Ovary (tissue), 10 donors: ENCODE data around the gene CMTM1. TPM values are rescaled to one million over a fixed set of nuclear protein-coding genes. Genes with fewer than 3 reads are reported as not detected.

ENCODE experiments used
- DNase-seq, 5 donors: peaks; one replicate each; pipeline ENCODE4 v3.0.0-alpha.2; 2019 to 2020
- H3K27ac ChIP-seq, 2 donors: fragments of 200-600 bp; one replicate each; pipeline versions ENCODE4 v1.5.1 to v1.8.0; 2019 to 2022
- H3K27me3 ChIP-seq: fragments of 200-600 bp; one replicate; pipeline ENCODE4 v1.8.0; 2022
- H3K36me3 ChIP-seq: fragments of 200-600 bp; sonication (generic); one replicate; pipeline ENCODE4 v1.5.1; 2019
- H3K4me1 ChIP-seq: one replicate; pipeline ENCODE4 v1.8.1; 2013; ENCODE audit warnings: mild to moderate bottlenecking, moderate library complexity; ENCODE audit not compliant: insufficient read depth
- H3K4me3 ChIP-seq: fragments of 200-600 bp; sonication (generic); one replicate; pipeline ENCODE4 v1.5.1; 2017
- H3K9me3 ChIP-seq, 2 donors: fragments of 200-600 bp in 1 of 2; sonication (generic) in 1 of 2; one replicate each; pipeline versions ENCODE4 v1.5.1 to v1.8.1; 2013 to 2019; ENCODE audit warnings: mild to moderate bottlenecking in 1 of 2, moderate library complexity in 1 of 2
- CTCF ChIP-seq, 3 donors: fragments of 450-650 bp in 2 of 3; fragments of 200-600 bp in 1 of 3; IDR thresholded peaks; one replicate each; pipeline versions ENCODE4 v1.5.1 to v1.8.0; 2016 to 2022; ENCODE audit warnings: antibody characterized with exemption in 3 of 3, mild to moderate bottlenecking in 1 of 3
- EP300 ChIP-seq: sonication (generic); formaldehyde crosslinking; IDR thresholded peaks from one replicate; pipeline ENCODE4 v1.6.1; 2017; ENCODE audit warnings: antibody characterized with exemption
- POLR2A ChIP-seq: fragments of 450-650 bp; IDR thresholded peaks from one replicate; pipeline ENCODE4 v1.6.1; 2017; ENCODE audit warnings: antibody characterized with exemption, mild to moderate bottlenecking, moderate library complexity
- WGBS, 3 donors: extraction: QIAGEN DNeasy Blood & Tissue Kit in 1 of 3; methylation state at CpG; one replicate each; pipeline versions ENCODE4 v1.1.5 to v1.1.7; 2013 to 2017; 5-methylcytosine and 5-hydroxymethylcytosine counted together
- intact Hi-C, 4 donors: fragments of 100-400 bp; cut with DNase I; formaldehyde crosslinking; loops; one replicate each; pipeline versions ENCODE4 v1.11.0 to v1.15.1; 2022 to 2023
- long read RNA-seq, 3 donors: library from polyadenylated mRNA in 2 of 3; unstranded in 2 of 3; transcript quantifications; one replicate each; pipeline ENCODE4 v2.0.0 and lab custom pipeline, GENCODE V29; 2021 to 2026
- polyA plus RNA-seq, 2 donors: library from polyadenylated mRNA; stranded (reverse); fragments of 200-250 nt in 1 of 2; fragments of 350-450 nt in 1 of 2; fragmentation: Illumina TruSeq in 1 of 2; extraction: RNeasy Lipid Tissue Mini Kit (QIAGEN cat#74804) in 1 of 2; gene quantifications; one replicate each; pipeline ENCODE4 v1.2.3, GENCODE V29; 2013 to 2014
- total RNA-seq, 7 donors: library from RNA; depleted of rRNA in 2 of 7; stranded (reverse); fragments of >200 nt in 2 of 7; fragmentation: NEBNext Ultra II Directional in 3 of 7; extraction: Animal tissue kit (Norgen Biotek cat#: 25700) in 3 of 7; gene quantifications; one replicate each; pipeline versions ENCODE4 v1.1.0 to v1.2.4, GENCODE V29; 2016 to 2023
- donor health status: DM: no; HTN: no; CAD: no; lungs with moderate emphysema.
- donor health status: DM: no; HTN: no; CAD: no.
- donor health status: Bipolar disorder and iron deficiency.
- donor health status: DM: yes; HTN: yes; CAD: no.
- donor health status: DM: no; HTN: no; CAD: no.
- donor health status: DM: yes; HTN: yes; CAD: no.

Gene CMTM1
- total RNA-seq (1 to 10 TPM; 1.0 to 7.1 (median 4.9) TPM), polyA plus RNA-seq (under 1 TPM; 0.22 to 0.54 TPM)
- long read RNA-seq, donor 1, partial matches to known transcripts: 0 of 1 reads
- long read RNA-seq, donor 1, other reads (novel, unspliced or antisense): 1 of 1 reads
- long read RNA-seq, donor 2: 0 reads
- long read RNA-seq, donor 3, partial matches to known transcripts: 0 of 1 reads
- long read RNA-seq, donor 3, other reads (novel, unspliced or antisense): 1 of 1 reads

GRCh38 chr16:66566051-66566901 is at the start of gene CMTM1:
Gene CMTM1, plus strand, starts transcription at chr16:66566439. Its CDS starts 75 bp downstream, at chr16:66566514.
- no peaks in the 10 kb centered on the region for H3K36me3 ChIP-seq

GRCh38 chr16:66516509-66516807 is 49.8 kb upstream of the CMTM1 start:
- Histone ChIP-seq H3K27ac (peak overlapping the region in 1 of 2 donors; percentile 56), H3K4me3 (no peak overlapping the region), H3K36me3 (no peaks in the 10 kb centered on the region), H3K27me3 (no peaks in the 10 kb centered on the region), H3K4me1 (peaks cover 23% of the 10 kb centered on the region), H3K9me3 (no peaks in the 10 kb centered on the region)
- intact Hi-C loops: loop anchor here in 3 of 4 donors (5.0 kb wide), 1 partner anchor 36 kb away; the partner anchor contains the start of genes CKLF (in 3 of the 3) and TK2 (in 3 of the 3)
- DNase-seq: no peak
- TF ChIP-seq POLR2A: no peak
- 5 to 13% (median 12%) methylated on average over 8 of the region's 8 CpGs for WGBS, 3 donors

More at GRCh38 chr16:66566051-66566901, at the start of gene CMTM1:
- Histone ChIP-seq H3K27ac (no peak within 1 kb of the TSS), H3K4me3 (no peak within 1 kb of the TSS), H3K4me1 (no peaks in the 10 kb centered on the region), H3K9me3 (no peaks in the 10 kb centered on the region), H3K27me3 (no peaks in the 10 kb centered on the region)
- 93 to 94% (median 93%) methylated on average over 49 to 54 of the region's 54 CpGs for WGBS, 3 donors
- no peak for DNase-seq
- TF ChIP-seq CTCF (IDR thresholded peaks at IDR 0.05): no peak
- TF ChIP-seq EP300: no peak
- no peak for TF ChIP-seq POLR2A
- intact Hi-C loops: no loop called here

GRCh38 chr16:66516808-66517585 is 49.2 kb upstream of the CMTM1 start:
- H3K27ac ChIP-seq: peak overlapping the region; percentile 84 to 86
- peaks cover 21% of the 10 kb centered on the region for H3K4me1 ChIP-seq
- TF ChIP-seq CTCF (IDR thresholded peaks at IDR 0.05) (no peak), POLR2A (peak; percentile 55), EP300 (no peak)
- H3K36me3 ChIP-seq: no peaks in the 10 kb centered on the region
- H3K9me3 ChIP-seq: no peaks in the 10 kb centered on the region
- intact Hi-C loops: loop anchor here in 3 of 4 donors (5.0 kb wide), 1 partner anchor 35 kb away; the partner anchor contains the start of genes CKLF (in 3 of the 3) and TK2 (in 3 of the 3)
- no peaks in the 10 kb centered on the region for H3K27me3 ChIP-seq
- H3K4me3 ChIP-seq: peak overlapping the region; percentile 15
- DNase-seq: peak; percentile 99
- WGBS, 3 donors: 4 to 6% (median 5%) methylated on average over 14 to 15 of the region's 15 CpGs

- H3K27ac ChIP-seq: peak overlapping the region; percentile 84 to 86
- no peaks in the 10 kb centered on the region for H3K9me3 ChIP-seq
- intact Hi-C loops: loop anchor here in 3 of 4 donors (5.0 kb wide), 1 partner anchor 35 kb away; the partner anchor contains the start of genes CKLF (in 3 of the 3) and TK2 (in 3 of the 3)
- H3K36me3 ChIP-seq: no peaks in the 10 kb centered on the region
- no peak overlapping the region for H3K4me3 ChIP-seq
- H3K4me1 ChIP-seq: peaks cover 22% of the 10 kb centered on the region
- no peaks in the 10 kb centered on the region for H3K27me3 ChIP-seq
- peak; percentile 34 to 63 (median 59) for DNase-seq
- TF ChIP-seq CTCF (IDR thresholded peaks at IDR 0.05) (no peak), POLR2A (no peak), EP300 (no peak)
- WGBS, 3 donors: 70 to 75% (median 73%) methylated on average over 8 of the region's 8 CpGs
These were observed 48.5 kb upstream of the CMTM1 start for GRCh38 chr16:66517586-66518263.
